HG03097 (cell line): ENCODE results near the gene TET1.
"Not testable (repeated sequence)": the region's sequence is repeated elsewhere in the genome, so short reads cannot be mapped to it uniquely, and the experiment has no call there.

ENCODE experiments used
- ATAC-seq: cut with Tn5 transposase; IDR thresholded peaks from one replicate; pipeline ENCODE4 v1.9.1; 2021; ENCODE audit not compliant: unreplicated experiment, low FRiP score

The TET1 gene

DNA sequence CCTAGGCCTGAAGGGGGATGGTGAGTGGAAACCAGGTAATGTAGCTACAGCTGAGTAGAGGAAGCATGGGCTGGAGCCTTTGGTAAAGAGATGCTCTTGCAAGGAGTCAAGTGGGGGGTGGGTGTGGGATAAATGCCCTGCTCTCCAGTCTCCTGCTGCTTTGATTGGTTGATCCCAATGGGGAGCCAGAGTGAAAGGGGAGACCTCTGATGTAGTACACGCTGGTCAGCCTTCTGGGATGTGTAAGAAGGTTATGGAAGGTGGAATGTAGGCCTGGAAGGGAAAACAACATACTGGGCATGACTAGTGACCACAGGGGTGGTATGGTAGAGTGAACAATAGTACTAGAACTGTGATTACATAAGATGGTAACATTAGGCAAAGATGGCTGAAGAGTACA, 44.3 kb downstream of the TET1 start:
- no peak for ATAC-seq

DNA sequence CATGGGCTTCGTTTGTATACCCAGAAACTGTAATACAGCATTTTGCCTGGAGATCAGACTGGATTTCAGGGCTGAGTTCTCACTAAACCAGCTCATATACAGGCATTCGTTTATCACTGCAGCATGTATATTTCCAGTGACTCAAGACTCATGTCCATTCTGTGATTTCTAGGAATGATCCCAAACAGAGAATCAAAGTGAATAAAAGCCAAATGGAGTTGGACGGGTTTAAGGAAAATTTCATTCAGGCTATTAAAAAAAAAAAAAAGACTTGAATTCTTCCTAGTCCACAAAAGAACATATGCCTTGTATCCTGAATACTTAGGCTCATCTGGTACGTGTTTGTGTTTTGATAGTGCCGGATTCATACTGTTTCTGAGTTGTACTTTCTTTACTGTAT, 46.8 kb downstream of the TET1 start:
- ATAC-seq: no peak

DNA sequence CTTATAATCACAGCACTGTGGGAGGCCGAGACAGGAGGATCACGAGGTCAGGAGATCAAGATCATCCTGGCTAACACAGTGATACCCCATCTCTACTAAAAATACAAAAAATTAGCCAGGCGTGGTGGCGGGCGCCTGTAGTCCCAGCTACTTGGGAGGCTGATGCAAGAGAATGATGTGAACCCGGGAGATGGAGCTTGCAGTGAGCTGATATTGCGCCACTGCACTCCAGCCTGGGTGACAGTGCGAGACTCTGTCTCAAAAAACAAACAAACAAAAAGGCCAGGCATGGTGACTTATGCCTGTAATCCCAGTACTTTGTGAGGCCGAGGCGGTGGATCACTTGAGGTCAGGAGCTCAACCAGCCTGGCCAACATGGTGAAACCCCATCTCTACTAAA, 49.9 kb downstream of the TET1 start:
- ATAC-seq: not testable (repeated sequence)

DNA sequence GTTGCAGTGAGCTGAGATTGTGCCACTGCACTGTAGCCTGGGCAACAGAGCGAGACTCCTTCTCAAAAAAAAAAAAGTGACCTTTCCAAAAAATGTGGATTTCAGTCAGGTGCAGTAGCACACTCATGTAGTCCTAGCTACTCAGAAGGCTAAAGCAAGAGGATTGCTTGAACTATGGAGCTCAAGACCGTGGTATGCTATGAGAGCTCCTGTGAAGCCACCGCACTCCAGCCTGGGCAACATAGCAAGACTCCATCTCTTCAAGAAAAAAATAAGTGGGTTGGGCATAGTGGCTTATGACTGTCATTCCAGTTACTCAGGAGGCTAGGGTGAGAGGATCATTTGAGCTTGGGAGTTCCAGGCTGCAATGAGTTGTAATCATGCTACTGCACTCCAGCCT, 51.1 kb downstream of the TET1 start:
- ATAC-seq: no peak

DNA sequence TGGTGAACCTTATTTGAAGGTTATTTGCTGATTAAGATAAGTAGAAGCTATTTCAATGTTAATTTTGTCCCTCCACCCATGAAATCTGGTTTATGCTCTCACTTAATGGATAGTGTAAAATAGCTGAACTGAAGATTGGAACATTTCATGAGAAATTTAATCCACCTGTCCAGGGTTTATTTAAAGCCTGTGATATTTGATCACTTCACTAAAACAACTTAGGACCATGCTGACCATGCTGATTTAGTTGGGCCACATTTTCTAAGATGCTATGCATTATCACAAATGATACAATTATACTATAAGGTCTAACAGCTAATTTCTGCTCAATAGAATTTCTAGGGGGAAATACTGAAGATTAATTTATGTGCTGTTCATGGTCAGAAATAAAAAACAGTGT, 53.8 kb downstream of the TET1 start:
- not testable (repeated sequence) for ATAC-seq

DNA sequence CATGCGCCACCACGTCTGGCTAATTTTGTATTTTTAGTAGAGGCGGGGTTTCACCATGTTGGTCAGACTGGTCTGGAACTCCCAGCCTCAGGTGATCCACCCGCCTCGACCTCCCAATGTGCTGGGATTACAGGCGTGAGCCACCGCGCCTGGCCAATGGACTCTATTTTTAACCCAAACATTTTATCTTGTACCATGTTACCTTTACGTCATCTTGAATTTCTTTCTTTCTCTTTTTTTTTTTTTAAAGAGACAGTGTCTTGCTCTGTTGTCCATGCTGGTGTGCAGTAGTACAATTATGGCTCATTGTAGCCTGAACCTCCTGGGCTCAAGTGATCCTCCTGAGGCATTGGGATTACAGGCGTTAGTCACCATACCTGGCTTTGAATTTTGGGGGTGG, 57.6 kb downstream of the TET1 start:
- not testable (repeated sequence) for ATAC-seq

DNA sequence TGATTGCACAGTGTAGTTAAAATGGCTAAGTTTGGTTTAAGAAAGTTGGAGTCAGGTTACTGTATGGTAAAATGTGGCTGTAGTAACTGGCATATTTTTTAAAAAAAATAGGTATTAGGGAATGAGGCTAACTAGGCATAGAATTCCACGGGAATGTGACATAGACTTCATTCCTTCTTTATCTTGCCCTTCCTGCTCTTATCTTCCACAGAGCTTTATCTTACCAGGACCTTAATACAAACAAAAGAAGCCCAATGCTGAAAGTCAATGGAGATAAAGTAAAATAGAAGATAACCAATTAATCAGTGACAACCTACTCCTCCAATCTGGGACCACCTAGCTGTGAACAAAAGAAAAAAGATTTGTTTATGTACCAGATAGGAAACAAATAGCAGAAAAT, 58.1 kb downstream of the TET1 start:
- no peak for ATAC-seq

DNA sequence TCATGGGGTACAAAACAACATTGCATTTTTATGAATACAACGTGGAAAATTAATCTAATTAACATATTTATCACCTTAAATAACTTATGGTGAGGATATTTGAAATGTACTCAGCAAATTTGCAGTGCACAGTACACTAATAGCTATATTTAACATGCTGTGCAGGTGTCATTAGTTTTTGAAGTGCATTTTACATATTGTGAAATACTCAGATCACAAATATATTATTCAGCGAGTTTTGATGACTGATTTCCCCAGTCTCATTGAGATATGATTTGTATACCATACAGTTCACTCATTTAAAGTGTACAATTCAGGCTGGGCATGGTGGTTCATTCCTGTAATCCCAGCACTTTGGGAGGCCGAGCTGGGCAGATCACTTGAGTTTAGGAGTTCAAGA, 59.5 kb downstream of the TET1 start:
- ATAC-seq: no peak

DNA sequence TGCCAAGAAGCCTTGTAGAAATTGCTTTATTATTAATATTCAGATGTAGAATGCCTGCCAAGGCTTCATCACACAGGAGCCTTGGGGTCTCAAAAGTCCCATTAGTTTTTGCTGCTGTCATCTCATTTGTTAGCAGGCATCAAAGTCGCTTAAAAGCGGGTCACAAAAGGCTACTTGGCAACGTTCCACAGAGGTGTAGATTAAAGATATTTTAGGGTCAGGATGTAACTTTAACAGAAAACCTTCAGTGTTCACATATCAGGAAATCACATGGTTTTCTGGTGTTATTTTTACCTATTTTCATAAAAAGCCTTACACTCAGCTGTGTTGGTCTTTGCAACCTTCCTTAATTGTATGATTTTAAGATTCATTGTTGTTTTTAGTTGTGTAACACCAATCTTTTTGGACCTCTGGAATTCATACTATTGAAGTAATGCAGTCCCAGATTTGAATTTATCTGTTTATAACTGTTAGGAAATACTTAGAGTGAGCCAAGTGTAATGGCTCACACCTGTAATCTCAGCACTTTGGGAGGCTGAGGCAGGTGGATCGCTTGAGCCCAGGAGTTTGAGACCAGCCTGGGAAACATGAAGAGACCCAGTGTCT, 65.3 kb downstream of the TET1 start:
- no peak for ATAC-seq

DNA sequence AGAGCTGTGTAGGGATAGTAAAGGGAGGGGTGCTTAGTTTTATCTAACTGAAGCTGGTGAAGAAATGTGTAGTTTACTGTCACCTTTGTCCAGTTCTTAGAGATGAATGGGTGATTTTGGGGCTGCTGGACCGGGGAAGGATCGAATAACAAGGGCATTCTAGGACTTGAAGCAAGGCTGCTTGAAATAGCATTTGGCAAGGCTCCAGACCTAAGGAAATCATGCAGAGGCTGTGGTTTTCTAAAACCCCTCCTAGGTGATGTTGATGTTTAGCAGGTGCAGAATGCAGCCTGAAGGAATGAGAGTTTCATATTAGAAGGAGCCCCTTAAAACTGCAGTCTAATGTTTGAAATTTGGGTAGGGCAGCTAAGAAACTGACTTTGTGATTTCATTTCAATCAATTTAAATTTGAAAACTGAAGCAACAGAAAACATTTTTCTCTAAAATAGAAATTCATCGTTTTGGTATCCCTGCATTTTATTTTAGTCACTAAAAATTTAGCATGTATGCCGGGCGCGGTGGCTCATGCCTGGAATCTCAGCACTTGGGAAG, 68.5 kb downstream of the TET1 start:
- ATAC-seq: no peak

DNA sequence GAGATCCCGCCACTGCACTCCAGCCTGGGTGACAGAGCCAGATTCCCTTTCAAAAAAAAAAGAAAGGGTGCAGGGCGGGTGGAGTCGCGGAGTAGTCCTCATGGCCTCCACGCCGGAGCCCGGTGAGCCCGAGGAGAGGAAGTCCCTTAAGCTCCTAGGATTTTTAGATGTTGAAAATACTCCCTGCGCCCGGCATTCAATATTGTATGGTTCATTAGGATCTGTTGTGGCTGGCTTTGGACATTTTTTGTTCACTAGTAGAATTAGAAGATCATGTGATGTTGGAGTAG, 72.1 kb downstream of the TET1 start:
- not testable (repeated sequence) for ATAC-seq

DNA sequence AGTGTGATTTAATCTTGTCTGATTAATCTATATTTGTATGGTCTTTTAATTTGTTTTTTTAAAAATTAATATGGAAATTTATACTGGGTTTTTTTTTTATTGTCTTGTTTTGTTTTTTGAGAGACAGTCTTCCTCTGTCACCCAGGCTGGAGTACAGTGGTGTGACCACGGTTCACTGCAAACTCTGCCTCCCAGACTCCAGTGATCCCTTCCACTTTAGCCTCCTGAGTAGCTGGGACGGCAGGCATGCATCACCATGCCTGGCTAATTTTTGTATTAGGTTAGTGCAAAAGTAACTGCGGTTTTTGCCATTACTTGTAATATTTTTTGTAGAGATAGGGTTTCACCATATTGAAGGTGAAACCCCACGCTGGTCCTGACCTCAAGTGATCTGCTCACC, 73.1 kb downstream of the TET1 start:
- no peak for ATAC-seq

DNA sequence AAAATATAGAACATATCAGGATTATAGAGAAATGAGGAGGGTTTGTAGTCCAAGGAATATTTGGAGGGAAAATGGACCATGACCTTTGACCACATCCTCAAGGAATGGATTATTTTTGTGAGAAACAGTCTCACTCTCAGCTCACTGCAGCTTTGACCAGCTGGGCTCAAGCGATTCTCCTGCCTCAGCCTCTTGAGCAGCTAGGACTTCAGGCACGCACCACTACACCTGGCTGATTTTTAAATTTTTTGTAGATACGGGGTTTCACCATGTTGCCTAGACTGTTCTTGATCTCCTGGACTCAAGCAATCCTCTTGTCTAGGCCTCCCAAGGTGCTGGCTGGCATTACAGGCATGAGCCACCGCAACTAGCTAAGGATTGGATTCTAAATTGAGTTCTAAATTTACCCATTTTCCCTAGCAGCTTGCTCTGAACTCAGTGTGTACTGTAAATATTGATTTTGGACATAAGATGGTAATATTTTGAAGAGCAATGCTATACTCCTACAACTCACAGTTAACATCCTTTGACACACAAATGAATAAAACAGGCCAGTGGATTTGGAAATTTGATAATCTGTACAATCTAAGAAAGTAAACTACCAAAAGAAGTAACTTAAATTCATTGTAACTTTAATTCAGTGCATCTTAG, 73.8 kb downstream of the TET1 start:
- no peak for ATAC-seq

DNA sequence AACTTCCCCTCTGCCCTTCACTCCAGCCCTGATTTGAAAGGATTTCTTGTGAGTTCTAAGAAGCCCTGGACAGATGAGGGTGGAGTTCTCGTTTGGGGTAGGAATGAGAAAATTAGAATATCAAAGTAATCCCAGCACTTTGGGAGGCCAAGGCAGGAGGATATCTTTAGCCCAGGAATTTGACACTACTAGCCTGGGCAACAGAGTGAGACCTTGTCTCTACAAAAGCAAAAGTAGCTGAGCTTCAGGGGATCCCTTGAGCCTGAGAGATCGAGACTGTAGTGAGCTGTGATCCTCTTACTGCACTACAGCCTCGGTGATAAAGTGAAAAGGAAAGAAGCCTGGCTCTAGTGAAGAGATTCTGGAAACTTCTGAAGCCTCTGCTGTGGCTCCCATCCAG, 76.2 kb downstream of the TET1 start:
- no peak for ATAC-seq

DNA sequence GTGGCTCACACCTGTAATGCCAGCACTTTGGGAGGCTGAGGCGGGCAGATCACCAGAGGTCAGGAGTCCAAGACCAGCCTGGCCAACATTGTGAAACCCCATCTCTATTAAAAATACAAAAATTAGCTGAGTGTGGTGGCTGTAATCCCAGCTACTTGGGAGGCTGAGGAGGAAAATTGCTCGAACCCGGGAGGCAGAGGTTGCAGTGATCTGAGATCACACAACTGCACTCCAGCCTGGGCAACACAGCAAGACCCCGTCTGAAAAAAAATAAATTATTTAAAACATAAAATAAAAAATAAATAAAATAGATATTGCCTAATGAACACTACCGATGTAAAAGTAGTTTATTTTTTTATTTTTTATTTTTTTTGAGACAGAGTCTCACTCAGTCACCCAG, 83.4 kb downstream of the TET1 start:
- not testable (repeated sequence) for ATAC-seq

DNA sequence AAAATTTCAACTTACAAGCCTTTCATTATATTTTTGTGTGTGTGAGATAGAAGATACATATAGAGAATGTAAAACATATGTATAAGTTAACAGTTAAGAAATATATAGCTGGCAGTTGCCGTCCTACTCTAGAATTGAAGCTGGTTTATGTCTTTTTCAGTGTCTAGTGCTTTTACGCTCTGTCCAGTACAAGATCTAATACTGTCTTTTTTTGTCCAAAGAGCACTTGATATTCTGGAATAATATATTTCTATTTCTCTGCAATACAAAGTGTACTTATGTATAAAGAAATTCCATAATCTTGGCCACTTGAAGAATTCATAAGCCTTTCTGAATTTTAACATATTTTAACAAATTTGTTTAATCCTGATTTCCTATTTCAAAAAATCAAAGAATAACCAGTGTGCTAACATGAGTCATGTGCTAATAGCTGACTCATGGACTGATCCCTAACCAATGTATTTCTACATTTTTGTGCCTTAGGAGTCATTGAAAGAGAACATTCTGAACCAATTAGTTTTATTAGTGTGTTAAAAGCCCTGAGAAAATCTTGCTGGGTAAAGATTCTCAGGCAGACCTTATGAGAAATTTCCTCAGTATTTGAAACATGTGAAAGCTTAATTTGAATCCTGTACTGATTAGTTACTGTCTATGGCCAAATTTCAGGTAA, 87.7 kb downstream of the TET1 start:
- ATAC-seq: no peak

DNA sequence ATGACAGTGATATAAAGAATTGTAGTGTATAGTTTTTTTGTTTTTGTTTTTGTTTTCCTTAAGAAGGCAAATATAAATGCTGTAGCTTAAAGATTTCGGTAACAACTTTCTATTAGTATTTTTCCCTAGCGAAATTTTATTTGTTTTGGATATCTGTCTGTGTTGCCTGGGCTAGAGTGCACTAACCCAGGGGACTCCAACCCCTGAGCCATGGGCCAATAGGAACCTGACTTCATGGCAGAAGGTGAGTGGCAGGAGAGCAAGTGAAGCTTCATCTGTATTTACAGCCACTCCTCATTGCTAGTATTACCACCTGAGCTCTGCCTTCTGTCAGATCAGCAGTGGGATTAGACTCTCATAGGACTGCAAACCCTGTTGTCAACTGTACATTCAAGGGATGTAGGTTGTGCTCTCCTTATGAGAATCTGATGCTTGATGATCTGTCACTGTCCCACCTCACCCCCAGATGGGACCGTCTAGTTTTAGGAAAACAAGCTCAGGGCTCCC, 95.5 kb downstream of the TET1 start:
- ATAC-seq: no peak

DNA sequence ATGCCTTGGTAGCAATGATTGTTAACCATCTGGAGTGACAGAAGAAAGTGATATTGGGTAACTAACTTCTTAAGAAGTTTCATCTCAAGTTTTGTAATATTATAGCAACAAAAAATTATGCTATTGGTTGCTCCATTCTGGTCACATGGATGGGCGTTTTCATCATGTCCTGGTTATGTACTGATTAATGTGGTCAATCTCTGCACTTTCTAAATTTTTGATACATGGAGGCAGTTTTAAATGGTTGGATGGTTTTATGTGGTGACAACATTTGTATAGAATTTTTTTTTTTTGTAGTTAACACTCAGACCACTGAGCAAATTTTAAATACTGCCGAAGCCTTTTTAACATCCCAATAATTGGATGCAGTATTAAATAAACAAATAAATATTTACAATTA, 105.7 kb downstream of the TET1 start:
- ATAC-seq: no peak

DNA sequence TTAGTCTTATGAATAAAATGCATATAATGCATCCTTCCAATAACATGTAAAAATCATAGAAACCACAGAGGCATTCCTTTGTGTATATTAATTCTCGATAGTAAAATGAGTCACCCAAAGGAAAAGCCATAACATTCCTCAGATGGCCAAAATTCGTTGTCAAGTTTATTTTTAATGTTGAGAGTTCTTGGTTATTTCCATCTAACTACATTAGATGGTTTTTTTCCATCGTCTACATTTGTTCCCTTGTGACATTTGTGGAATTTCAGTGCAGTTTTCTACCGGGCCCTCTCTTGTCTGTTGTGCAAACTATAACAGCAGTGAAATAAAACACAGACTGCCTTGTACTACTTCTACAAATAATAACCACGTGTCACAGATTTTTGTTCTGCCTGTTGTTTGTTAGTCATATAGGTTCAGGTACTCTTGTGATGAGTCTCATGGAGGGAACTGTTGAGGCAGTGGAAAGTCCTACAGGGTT, 106.2 kb downstream of the TET1 start:
- ATAC-seq: no peak

DNA sequence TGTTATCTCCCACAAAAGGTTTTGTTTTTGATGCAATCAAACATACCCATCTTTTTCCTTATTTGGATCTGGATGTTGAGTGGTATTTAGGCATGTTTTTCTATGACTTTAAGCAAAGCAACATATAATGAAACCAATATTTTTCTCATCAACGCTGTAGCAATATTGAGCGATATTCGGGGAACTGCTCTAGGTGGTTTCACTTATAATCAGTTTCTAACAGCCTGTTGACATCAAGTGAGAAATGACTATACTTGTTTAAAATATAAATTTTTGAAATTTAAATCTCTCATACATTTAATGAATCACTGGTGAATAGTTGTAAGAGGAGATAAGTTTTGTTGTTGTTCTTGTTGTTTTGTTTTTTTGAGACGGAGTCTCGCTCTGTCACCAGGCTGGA, 108.1 kb downstream of the TET1 start:
- ATAC-seq: no peak

DNA sequence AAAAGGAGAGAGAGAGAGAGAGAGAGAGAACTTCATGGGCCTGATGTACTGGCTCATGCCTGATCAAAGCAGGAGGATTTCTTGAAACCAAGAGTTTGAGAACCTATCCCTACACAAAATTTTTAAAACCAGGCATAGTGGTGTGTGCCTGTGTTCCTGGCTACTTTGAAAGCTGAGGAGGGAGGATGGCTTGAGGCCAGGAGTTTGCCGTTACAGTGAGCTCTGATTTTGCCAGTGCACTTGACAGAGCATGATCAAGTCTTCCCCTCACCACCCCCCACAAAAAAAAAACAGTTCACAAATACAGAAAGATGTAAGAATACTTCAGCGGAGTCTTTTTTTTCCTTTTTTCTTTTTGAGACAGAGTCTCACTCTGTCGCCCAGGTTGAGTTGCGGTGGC, 108.8 kb downstream of the TET1 start:
- ATAC-seq: no peak

DNA sequence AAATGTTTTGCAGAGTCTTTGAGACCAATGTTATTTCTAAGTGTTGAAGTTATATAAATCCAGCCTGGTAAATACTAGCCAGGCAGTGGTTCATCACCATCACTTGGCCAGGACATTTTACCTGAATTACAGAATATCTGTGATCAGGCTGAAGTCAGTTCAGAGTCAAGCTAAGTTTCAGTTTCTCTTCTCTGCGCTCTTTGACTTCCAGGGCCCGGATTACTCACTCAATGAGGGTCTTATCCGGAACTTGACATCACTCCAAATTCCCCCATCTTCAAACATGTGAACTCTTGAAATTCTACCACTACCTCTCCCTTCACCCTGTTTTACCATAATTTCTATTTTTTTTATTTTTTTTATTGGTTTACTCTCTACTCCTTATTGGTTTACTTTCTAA, 124.3 kb downstream of the TET1 start:
- no peak for ATAC-seq
